H54 (cell line): Measurements from ENCODE around the gene LGALS4.

Experiments used
- DNase-seq: peaks from one replicate; pipeline ENCODE4 v3.0.0; 2011; ENCODE audit warnings: low spot score, mixed read lengths; ENCODE audit not compliant: insufficient read length
- FAIRE-seq: peaks from 3 replicates; lab custom pipeline; 2011; peaks lifted over from hg19 to GRCh38; lab: Jason Lieb, UNC
- POLR2A ChIP-seq: IDR thresholded peaks from 2 replicates; pipeline ENCODE4 v1.6.1; 2011; ENCODE audit warnings: low read depth, mild to moderate bottlenecking, low read length

The LGALS4 gene

GRCh38 chr19:38849147-38849859 lies 36.6 kb upstream of the LGALS4 start:
- FAIRE-seq (no peak), DNase-seq (peak; percentile 98)
- no peak for TF ChIP-seq POLR2A

- DNase-seq (no peak), FAIRE-seq (no peak)
- TF ChIP-seq POLR2A, result no peak
Measured at GRCh38 chr19:38848299-38849146, 35.8 kb upstream of the LGALS4 start.

GRCh38 chr19:38846097-38846496 lies 33.4 kb upstream of the LGALS4 start:
- DNase-seq (no peak), FAIRE-seq (no peak)
- no peak for TF ChIP-seq POLR2A

- no peak for TF ChIP-seq POLR2A
- FAIRE-seq (no peak), DNase-seq (no peak)
Measured at GRCh38 chr19:38845374-38846024, 32.8 kb upstream of the LGALS4 start.

- no peak for TF ChIP-seq POLR2A
- no peak for DNase-seq
- FAIRE-seq, result no peak
Measured at GRCh38 chr19:38844093-38844686, 31.4 kb upstream of the LGALS4 start.

- TF ChIP-seq POLR2A, result no peak
- DNase-seq, result no peak
- no peak for FAIRE-seq
Measured at GRCh38 chr19:38843175-38843758, 30.5 kb upstream of the LGALS4 start.

- TF ChIP-seq POLR2A, result no peak
- DNase-seq (no peak), FAIRE-seq (no peak)
Measured at GRCh38 chr19:38842439-38843174, 29.9 kb upstream of the LGALS4 start.

GRCh38 chr19:38841787-38842438 lies 29.2 kb upstream of the LGALS4 start:
- FAIRE-seq, result no peak
- TF ChIP-seq POLR2A, result no peak
- DNase-seq, result no peak

- FAIRE-seq (no peak), DNase-seq (no peak)
- TF ChIP-seq POLR2A, result no peak
Measured at GRCh38 chr19:38841180-38841766, 28.5 kb upstream of the LGALS4 start.

GRCh38 chr19:38840583-38840968 lies 27.8 kb upstream of the LGALS4 start:
- TF ChIP-seq POLR2A, result no peak
- DNase-seq, result no peak
- FAIRE-seq, result no peak

- DNase-seq, result no peak
- FAIRE-seq, result no peak
- no peak for TF ChIP-seq POLR2A
Measured at GRCh38 chr19:38839816-38840582, 27.3 kb upstream of the LGALS4 start.
